ENCODE data around the gene SCGB3A1. TPM values are rescaled to one million over a fixed set of nuclear protein-coding genes. Genes with fewer than 3 reads are reported as not detected.

The SCGB3A1 gene
- total RNA-seq, 6 experiments from 2014 or later, result not detected

GRCh38 chr5:180623844-180624243, 32.5 kb upstream of the SCGB3A1 start:
- no peak for DNase-seq
- H3K36me3 Mint-ChIP-seq (ENCODE audit: low read depth), result no peaks in the 10 kb centered on the region
- no peaks in the 10 kb centered on the region for H3K4me1 Mint-ChIP-seq (ENCODE audit: low read depth)
- H3K27me3 Mint-ChIP-seq (ENCODE audit: insufficient read depth), result peaks cover 5% of the 10 kb centered on the region; the same call in 1 of the 2 replicates
- H3K27ac Mint-ChIP-seq, result no peak overlapping the region
- H3K4me3 Mint-ChIP-seq, result no peak overlapping the region
- peaks cover 27% of the 10 kb centered on the region for H3K9me3 Mint-ChIP-seq
- no peak for TF ChIP-seq CTCF (IDR thresholded peaks at IDR 0.05)

GRCh38 chr5:180623411-180623834, 32.1 kb upstream of the SCGB3A1 start:
- H3K4me3 Mint-ChIP-seq, result no peak overlapping the region
- DNase-seq, result no peak
- no peak for TF ChIP-seq CTCF (IDR thresholded peaks at IDR 0.05)
- H3K27ac Mint-ChIP-seq, result no peak overlapping the region
- H3K27me3 Mint-ChIP-seq (ENCODE audit: insufficient read depth), result peaks cover 5% of the 10 kb centered on the region; the same call in 1 of the 2 replicates
- H3K4me1 Mint-ChIP-seq (ENCODE audit: low read depth), result no peaks in the 10 kb centered on the region
- no peaks in the 10 kb centered on the region for H3K36me3 Mint-ChIP-seq (ENCODE audit: low read depth)
- peaks cover 27% of the 10 kb centered on the region for H3K9me3 Mint-ChIP-seq

- H3K9me3 Mint-ChIP-seq, result peaks cover 27% of the 10 kb centered on the region
- peaks cover 5% of the 10 kb centered on the region; the same call in 1 of the 2 replicates for H3K27me3 Mint-ChIP-seq (ENCODE audit: insufficient read depth)
These were observed 31.6 kb upstream of the SCGB3A1 start for GRCh38 chr5:180622910-180623309.

GRCh38 chr5:180621311-180621710, 30.0 kb upstream of the SCGB3A1 start:
- Mint-ChIP-seq H3K4me3 (no peak overlapping the region), H3K4me1 (ENCODE audit: low read depth) (no peaks in the 10 kb centered on the region), H3K36me3 (ENCODE audit: low read depth) (no peaks in the 10 kb centered on the region), H3K27ac (no peak overlapping the region), H3K27me3 (ENCODE audit: insufficient read depth) (peaks cover 6% of the 10 kb centered on the region; the same call in 1 of the 2 replicates), H3K9me3 (peaks cover 27% of the 10 kb centered on the region)
- no peak for TF ChIP-seq CTCF (IDR thresholded peaks at IDR 0.05)
- DNase-seq, result no peak

More at GRCh38 chr5:180622910-180623309, 31.6 kb upstream of the SCGB3A1 start:
- no peak for DNase-seq
- Mint-ChIP-seq H3K4me3 (no peak overlapping the region), H3K4me1 (ENCODE audit: low read depth) (no peaks in the 10 kb centered on the region), H3K27ac (no peak overlapping the region), H3K36me3 (ENCODE audit: low read depth) (no peaks in the 10 kb centered on the region)
- TF ChIP-seq CTCF (IDR thresholded peaks at IDR 0.05), result no peak

GRCh38 chr5:180620014-180620413, 28.7 kb upstream of the SCGB3A1 start:
- TF ChIP-seq CTCF (IDR thresholded peaks at IDR 0.05), result no peak
- H3K4me1 Mint-ChIP-seq (ENCODE audit: low read depth), result no peaks in the 10 kb centered on the region
- DNase-seq, result no peak
- H3K4me3 Mint-ChIP-seq, result no peak overlapping the region
- H3K9me3 Mint-ChIP-seq, result peaks cover 26% of the 10 kb centered on the region
- H3K36me3 Mint-ChIP-seq (ENCODE audit: low read depth), result no peaks in the 10 kb centered on the region
- no peak overlapping the region for H3K27ac Mint-ChIP-seq
- H3K27me3 Mint-ChIP-seq (ENCODE audit: insufficient read depth), result peaks cover 3% of the 10 kb centered on the region; the same call in 1 of the 2 replicates

- no peak overlapping the region for H3K4me3 Mint-ChIP-seq
- H3K36me3 Mint-ChIP-seq (ENCODE audit: low read depth), result no peaks in the 10 kb centered on the region
- TF ChIP-seq CTCF (IDR thresholded peaks at IDR 0.05), result no peak
- peaks cover 3% of the 10 kb centered on the region; the same call in 1 of the 2 replicates for H3K27me3 Mint-ChIP-seq (ENCODE audit: insufficient read depth)
- no peak overlapping the region for H3K27ac Mint-ChIP-seq
- no peak for DNase-seq
- no peaks in the 10 kb centered on the region for H3K4me1 Mint-ChIP-seq (ENCODE audit: low read depth)
- peaks cover 29% of the 10 kb centered on the region for H3K9me3 Mint-ChIP-seq
These were observed 28.2 kb upstream of the SCGB3A1 start for GRCh38 chr5:180619563-180619915.

Data from HFFc6 (cell line).